ENCODE results near the gene ITM2C.

DNA sequence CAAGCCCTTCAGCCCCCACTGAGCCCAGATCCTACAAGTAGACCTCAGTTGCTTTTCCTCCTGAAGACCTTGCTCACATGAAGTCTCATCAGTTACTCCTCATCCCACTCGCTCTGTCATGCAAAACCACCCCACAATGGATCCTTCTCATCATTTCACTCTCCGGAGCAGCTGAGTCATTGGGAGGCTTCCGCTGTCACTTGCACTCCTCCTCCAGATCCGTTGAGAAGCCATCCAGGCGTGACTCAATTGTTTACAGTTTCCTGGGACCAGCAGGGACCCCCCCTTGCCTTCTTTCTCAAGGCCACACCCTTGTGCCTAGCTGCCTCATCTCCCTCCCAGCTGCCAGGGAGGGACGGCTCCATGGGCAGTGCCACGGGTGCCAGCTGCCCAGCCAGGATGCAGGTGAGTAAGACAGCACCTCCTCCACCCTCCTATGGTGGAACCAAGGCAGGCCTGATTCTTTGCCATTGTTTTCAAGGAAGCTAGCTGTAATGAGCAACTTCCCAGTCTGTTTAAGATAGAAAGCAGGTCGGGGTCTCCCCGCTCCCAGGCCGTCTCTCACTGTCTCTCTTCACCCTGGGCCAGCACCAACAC is 44.0 kb downstream of the ITM2C start:
- TF ChIP-seq POLR2AphosphoS5 (IDR thresholded peaks at IDR 0.05; ENCODE audit: borderline replicate concordance, low read depth, low read length) (no peak), EZH2 (IDR thresholded peaks at IDR 0.05) (no peak)

Measured in SK-N-MC (cell line).